ENCODE measurements around the gene ORAI2.

DNA sequence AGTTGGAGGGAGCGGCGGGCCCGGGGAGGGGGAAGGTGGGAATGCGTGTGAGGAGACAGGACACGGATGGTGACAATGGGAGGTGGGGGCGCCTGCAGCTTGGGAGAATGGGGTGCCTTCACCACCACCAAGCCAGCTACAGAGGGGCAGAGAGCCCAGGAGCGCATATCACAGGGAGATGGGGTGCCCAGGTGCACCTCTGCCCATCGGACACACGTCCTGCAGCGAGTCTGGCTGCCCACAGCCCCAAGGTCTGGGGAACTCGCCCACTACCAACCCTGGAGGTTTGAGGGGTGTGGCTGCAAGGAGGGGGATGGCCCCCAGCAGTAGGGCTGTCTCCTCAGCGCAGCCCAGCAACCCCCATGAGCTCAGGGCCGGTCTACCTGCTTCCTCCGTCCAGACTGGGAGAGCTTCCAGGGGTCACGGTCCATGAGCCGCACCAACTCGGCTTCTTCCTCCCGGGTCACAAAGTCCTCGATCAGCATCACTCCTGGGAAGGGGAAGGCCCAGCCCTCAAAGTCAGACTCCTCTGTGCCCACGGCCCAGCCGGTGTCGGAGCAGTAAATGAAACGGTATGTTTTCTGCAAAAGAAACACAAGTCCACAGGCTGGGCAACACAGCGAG lies 26.0 kb downstream of the ORAI2 start:
- TF ChIP-seq FOXP2 (optimal IDR thresholded peaks at IDR 0.05; ENCODE audit: borderline replicate concordance, extremely low read depth, extremely low read length, insufficient read depth), result no peak
- no peak for TF ChIP-seq POLR2AphosphoS5 (IDR thresholded peaks at IDR 0.05; ENCODE audit: low read depth, low read length)
- no peak for TF ChIP-seq TAF1 (IDR thresholded peaks at IDR 0.05; ENCODE audit: borderline replicate concordance, insufficient read depth, low read length)
